GM23338 (cell line): Measurements from ENCODE around the gene CACNA2D4.

ENCODE experiments used
- CREB1 ChIP-seq: fragments of 250-450 bp; sonication (Bioruptor Pico); IDR thresholded peaks from 2 replicates; pipeline ENCODE4 v1.5.0; 2020; ENCODE audit warnings: low read depth, mild to moderate bottlenecking, moderate library complexity
- EZH2 ChIP-seq: fragments of 200-600 bp; sonication (generic); IDR thresholded peaks from one replicate; pipeline ENCODE4 v1.8.0; 2017; ENCODE audit warnings: antibody characterized with exemption, mild to moderate bottlenecking, low read depth; ENCODE audit not compliant: unreplicated experiment
- EZH2phosphoT487 ChIP-seq: fragments of 200-600 bp; sonication (generic); IDR thresholded peaks from one replicate; pipeline ENCODE4 v1.8.1; 2018; ENCODE audit warnings: antibody characterized with exemption; ENCODE audit not compliant: unreplicated experiment
- JUNB ChIP-seq: IDR thresholded peaks from one replicate; pipeline ENCODE4 v1.6.1; 2016; ENCODE audit warnings: antibody characterized with exemption; ENCODE audit not compliant: unreplicated experiment
- NANOG ChIP-seq: IDR thresholded peaks from 2 replicates; pipeline ENCODE4 v1.6.1; 2016; ENCODE audit warnings: antibody characterized with exemption, borderline replicate concordance
- POLR2AphosphoS5 ChIP-seq: IDR thresholded peaks from 2 replicates; pipeline ENCODE4 v1.6.1; 2016; ENCODE audit warnings: antibody characterized with exemption, low read depth
- STAT1 ChIP-seq: IDR thresholded peaks from one replicate; pipeline ENCODE4 v1.6.1; 2016; ENCODE audit warnings: antibody characterized with exemption; ENCODE audit not compliant: unreplicated experiment
- ZNF114 ChIP-seq: fragments of 250-450 bp; sonication (Bioruptor Pico); IDR thresholded peaks from 2 replicates; pipeline ENCODE4 v1.5.0; 2020; ENCODE audit warnings: mild to moderate bottlenecking, moderate library complexity
- ZNF331 ChIP-seq: fragments of 250-450 bp; sonication (Bioruptor Pico); IDR thresholded peaks from 2 replicates; pipeline ENCODE4 v1.5.0; 2020; ENCODE audit warnings: low read depth, mild to moderate bottlenecking, moderate library complexity
- TF ChIP-seq, protein P1 (sequence below), 2 experiments: fragments of 200-600 bp in 1 of 2; sonication (generic) in 1 of 2; conservative IDR thresholded peaks; 2 replicates each; pipeline versions ENCODE4 v1.5.1 to v1.6.1; 2016 to 2017; ENCODE audit warnings: antibody characterized with exemption in 2 of 2, low read depth in 2 of 2, mild to moderate bottlenecking in 2 of 2, moderate library complexity in 1 of 2
- TF ChIP-seq, protein P2 (sequence below): IDR thresholded peaks from 2 replicates; pipeline ENCODE4 v1.6.1; 2016; ENCODE audit warnings: antibody characterized with exemption
- TF ChIP-seq, protein P3 (sequence below): IDR thresholded peaks from one replicate; pipeline ENCODE4 v1.6.1; 2018; ENCODE audit warnings: antibody characterized with exemption; ENCODE audit not compliant: unreplicated experiment
- TF ChIP-seq, protein P4 (sequence below): fragments of 250-450 bp; sonication (Bioruptor Pico); IDR thresholded peaks from 2 replicates; pipeline ENCODE4 v1.5.0; 2020; ENCODE audit warnings: mild to moderate bottlenecking, moderate library complexity

DNA sequence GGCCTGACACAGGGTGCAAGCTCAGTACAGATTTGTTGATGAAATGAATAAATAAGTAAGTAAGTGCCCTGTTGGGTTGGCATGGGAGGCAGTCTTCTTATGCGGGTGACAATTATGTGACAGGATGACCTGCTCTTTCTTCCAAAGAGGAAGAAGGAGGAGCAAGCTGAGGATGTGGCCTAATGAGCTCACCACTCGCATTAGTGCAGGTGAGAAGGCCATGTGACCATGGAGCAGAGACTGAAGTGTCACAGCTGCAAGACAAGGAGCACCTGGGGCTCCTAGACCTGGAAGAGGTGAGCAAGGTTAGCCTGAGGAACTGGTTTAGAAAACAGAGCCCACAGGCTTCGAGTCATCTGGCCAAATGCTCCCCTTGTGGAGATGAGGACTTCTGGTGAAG lies 63.2 kb downstream of the CACNA2D4 start:
- TF ChIP-seq POLR2AphosphoS5: no peak
- TF ChIP-seq, protein P1, sequence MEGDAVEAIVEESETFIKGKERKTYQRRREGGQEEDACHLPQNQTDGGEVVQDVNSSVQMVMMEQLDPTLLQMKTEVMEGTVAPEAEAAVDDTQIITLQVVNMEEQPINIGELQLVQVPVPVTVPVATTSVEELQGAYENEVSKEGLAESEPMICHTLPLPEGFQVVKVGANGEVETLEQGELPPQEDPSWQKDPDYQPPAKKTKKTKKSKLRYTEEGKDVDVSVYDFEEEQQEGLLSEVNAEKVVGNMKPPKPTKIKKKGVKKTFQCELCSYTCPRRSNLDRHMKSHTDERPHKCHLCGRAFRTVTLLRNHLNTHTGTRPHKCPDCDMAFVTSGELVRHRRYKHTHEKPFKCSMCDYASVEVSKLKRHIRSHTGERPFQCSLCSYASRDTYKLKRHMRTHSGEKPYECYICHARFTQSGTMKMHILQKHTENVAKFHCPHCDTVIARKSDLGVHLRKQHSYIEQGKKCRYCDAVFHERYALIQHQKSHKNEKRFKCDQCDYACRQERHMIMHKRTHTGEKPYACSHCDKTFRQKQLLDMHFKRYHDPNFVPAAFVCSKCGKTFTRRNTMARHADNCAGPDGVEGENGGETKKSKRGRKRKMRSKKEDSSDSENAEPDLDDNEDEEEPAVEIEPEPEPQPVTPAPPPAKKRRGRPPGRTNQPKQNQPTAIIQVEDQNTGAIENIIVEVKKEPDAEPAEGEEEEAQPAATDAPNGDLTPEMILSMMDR (conservative IDR thresholded peaks at IDR 0.05; ENCODE audit: low read depth in 2 of 2): no peak
- TF ChIP-seq EZH2: no peak
- no peak for TF ChIP-seq CREB1 (CRISPR knock-in tag)
- TF ChIP-seq EZH2phosphoT487: no peak
- TF ChIP-seq JUNB: no peak
- TF ChIP-seq, protein P2, sequence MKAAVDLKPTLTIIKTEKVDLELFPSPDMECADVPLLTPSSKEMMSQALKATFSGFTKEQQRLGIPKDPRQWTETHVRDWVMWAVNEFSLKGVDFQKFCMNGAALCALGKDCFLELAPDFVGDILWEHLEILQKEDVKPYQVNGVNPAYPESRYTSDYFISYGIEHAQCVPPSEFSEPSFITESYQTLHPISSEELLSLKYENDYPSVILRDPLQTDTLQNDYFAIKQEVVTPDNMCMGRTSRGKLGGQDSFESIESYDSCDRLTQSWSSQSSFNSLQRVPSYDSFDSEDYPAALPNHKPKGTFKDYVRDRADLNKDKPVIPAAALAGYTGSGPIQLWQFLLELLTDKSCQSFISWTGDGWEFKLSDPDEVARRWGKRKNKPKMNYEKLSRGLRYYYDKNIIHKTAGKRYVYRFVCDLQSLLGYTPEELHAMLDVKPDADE: no peak
- TF ChIP-seq, protein P3, sequence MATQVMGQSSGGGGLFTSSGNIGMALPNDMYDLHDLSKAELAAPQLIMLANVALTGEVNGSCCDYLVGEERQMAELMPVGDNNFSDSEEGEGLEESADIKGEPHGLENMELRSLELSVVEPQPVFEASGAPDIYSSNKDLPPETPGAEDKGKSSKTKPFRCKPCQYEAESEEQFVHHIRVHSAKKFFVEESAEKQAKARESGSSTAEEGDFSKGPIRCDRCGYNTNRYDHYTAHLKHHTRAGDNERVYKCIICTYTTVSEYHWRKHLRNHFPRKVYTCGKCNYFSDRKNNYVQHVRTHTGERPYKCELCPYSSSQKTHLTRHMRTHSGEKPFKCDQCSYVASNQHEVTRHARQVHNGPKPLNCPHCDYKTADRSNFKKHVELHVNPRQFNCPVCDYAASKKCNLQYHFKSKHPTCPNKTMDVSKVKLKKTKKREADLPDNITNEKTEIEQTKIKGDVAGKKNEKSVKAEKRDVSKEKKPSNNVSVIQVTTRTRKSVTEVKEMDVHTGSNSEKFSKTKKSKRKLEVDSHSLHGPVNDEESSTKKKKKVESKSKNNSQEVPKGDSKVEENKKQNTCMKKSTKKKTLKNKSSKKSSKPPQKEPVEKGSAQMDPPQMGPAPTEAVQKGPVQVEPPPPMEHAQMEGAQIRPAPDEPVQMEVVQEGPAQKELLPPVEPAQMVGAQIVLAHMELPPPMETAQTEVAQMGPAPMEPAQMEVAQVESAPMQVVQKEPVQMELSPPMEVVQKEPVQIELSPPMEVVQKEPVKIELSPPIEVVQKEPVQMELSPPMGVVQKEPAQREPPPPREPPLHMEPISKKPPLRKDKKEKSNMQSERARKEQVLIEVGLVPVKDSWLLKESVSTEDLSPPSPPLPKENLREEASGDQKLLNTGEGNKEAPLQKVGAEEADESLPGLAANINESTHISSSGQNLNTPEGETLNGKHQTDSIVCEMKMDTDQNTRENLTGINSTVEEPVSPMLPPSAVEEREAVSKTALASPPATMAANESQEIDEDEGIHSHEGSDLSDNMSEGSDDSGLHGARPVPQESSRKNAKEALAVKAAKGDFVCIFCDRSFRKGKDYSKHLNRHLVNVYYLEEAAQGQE: no peak
- TF ChIP-seq, protein P4, sequence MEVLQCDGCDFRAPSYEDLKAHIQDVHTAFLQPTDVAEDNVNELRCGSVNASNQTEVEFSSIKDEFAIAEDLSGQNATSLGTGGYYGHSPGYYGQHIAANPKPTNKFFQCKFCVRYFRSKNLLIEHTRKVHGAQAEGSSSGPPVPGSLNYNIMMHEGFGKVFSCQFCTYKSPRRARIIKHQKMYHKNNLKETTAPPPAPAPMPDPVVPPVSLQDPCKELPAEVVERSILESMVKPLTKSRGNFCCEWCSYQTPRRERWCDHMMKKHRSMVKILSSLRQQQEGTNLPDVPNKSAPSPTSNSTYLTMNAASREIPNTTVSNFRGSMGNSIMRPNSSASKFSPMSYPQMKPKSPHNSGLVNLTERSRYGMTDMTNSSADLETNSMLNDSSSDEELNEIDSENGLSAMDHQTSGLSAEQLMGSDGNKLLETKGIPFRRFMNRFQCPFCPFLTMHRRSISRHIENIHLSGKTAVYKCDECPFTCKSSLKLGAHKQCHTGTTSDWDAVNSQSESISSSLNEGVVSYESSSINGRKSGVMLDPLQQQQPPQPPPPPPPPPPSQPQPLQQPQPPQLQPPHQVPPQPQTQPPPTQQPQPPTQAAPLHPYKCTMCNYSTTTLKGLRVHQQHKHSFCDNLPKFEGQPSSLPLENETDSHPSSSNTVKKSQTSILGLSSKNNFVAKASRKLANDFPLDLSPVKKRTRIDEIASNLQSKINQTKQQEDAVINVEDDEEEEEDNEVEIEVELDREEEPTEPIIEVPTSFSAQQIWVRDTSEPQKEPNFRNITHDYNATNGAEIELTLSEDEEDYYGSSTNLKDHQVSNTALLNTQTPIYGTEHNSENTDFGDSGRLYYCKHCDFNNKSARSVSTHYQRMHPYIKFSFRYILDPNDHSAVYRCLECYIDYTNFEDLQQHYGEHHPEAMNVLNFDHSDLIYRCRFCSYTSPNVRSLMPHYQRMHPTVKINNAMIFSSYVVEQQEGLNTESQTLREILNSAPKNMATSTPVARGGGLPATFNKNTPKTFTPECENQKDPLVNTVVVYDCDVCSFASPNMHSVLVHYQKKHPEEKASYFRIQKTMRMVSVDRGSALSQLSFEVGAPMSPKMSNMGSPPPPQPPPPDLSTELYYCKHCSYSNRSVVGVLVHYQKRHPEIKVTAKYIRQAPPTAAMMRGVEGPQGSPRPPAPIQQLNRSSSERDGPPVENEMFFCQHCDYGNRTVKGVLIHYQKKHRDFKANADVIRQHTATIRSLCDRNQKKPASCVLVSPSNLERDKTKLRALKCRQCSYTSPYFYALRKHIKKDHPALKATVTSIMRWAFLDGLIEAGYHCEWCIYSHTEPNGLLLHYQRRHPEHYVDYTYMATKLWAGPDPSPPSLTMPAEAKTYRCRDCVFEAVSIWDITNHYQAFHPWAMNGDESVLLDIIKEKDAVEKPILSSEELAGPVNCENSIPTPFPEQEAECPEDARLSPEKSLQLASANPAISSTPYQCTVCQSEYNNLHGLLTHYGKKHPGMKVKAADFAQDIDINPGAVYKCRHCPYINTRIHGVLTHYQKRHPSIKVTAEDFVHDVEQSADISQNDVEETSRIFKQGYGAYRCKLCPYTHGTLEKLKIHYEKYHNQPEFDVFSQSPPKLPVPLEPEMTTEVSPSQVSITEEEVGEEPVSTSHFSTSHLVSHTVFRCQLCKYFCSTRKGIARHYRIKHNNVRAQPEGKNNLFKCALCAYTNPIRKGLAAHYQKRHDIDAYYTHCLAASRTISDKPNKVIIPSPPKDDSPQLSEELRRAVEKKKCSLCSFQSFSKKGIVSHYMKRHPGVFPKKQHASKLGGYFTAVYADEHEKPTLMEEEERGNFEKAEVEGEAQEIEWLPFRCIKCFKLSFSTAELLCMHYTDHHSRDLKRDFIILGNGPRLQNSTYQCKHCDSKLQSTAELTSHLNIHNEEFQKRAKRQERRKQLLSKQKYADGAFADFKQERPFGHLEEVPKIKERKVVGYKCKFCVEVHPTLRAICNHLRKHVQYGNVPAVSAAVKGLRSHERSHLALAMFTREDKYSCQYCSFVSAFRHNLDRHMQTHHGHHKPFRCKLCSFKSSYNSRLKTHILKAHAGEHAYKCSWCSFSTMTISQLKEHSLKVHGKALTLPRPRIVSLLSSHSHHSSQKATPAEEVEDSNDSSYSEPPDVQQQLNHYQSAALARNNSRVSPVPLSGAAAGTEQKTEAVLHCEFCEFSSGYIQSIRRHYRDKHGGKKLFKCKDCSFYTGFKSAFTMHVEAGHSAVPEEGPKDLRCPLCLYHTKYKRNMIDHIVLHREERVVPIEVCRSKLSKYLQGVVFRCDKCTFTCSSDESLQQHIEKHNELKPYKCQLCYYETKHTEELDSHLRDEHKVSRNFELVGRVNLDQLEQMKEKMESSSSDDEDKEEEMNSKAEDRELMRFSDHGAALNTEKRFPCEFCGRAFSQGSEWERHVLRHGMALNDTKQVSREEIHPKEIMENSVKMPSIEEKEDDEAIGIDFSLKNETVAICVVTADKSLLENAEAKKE: no peak
- no peak for TF ChIP-seq NANOG
- TF ChIP-seq ZNF331 (CRISPR knock-in tag): no peak
- TF ChIP-seq ZNF114 (CRISPR knock-in tag): no peak
- no peak for TF ChIP-seq STAT1
